Bronchial smooth muscle cell (primary cell): ENCODE measurements around the gene TMC7. TPM values are rescaled to one million over a fixed set of nuclear protein-coding genes. Genes with fewer than 3 reads are reported as not detected.

Experiments used
- total RNA-seq: library from RNA; depleted of rRNA; stranded (reverse); fragments of >200 nt; gene quantifications from 2 replicates; pipeline ENCODE4 v1.2.1, GENCODE V29; 2014

TMC7 gene
- 0.52 and 0.79 TPM in 2 replicates for total RNA-seq

DNA sequence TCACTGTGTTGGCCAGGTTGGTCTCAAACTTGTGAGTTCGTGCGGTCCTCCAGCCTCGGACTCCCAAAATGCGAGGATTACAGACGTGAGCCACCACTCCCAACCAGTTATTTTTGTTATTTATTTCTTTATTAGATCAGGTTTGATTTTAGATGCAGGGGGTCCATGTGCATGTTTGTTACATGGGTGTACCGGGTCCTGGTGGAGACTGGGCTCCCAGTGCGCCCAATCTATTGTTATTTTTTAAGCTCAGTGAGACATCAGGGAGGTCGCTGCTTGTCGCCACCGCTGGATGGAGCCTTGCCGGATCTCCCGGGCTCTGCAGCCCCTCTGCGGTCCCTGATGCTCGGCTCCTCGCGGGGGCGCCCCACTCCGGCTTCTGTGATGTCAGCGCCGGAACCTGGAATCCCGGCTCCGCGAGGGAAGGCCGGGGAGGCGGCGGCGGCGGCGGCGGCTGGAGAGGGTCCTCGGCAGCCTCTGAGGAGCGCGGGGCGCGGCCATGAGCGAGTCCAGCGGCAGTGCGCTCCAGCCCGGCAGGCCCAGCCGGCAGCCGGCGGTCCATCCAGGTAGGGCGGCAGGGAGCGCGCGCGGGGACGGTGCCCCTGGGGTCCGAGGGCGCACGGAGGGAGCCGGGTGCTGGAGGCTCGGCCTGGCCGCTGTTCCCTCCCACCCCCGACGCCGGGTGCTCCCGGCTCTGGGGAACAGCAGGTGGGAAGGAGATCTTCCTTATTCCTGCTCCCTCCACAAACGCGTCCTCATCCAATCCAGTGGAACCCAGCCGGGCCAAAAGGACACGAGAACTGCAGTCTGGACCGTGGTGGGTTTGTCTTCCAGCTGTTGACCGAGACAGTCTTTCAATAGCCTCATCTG lies at the start of gene TMC7:
TMC7 (plus strand) TSS at position 370 of the 870 bp plus-strand sequence; CDS start at position 500, 130 bp downstream.

DNA sequence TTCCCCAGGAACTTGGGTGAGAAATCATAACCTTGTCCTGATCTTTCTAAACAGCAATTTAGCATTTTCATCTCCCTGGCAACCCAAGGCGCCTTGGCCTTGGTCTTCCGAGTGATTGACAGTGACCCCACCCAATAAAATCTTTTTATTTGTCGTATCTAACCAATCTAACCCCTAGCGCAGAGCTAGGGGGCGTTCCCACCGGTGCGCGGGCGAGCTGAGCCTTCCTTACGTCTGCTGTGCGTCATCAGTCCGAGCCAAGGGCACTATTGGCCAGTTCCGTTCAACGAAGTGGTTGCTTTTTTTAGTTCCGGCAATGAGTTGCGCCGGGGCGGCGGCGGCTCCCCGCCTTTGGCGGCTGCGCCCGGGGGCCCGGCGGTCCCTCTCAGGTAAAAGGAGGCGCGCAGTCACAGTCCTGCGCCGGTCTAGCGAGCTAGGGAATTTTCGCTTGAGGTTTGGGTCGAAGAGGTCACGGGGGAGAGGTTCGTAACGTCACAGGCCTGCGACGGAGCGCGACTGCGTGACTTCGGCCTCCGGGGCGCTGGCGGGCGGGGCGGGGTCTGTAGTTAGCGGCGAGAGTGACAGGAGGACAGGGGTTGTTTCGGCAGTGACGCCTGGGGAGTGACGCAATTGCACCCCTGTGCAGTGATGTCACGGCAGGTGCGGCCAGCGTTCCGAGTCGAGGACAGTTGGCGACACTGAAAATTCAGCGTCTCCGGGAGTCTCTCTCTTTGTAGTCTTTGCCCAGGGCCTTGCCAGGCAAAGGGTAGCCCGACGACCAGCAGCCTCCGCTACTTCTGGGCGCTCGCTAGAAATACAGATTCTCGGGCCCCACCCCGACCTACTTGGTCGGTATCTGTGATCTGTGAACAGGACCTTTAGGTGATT lies 83.9 kb downstream of the TMC7 start, which contains the start of gene COQ7:
COQ7 (plus strand) TSS at position 266 of the 888 bp plus-strand sequence; CDS start at position 317, 51 bp downstream.

Other genes with a start within 250 kb of the TMC7 start
- 1,864 and 2,966 TPM in 2 replicates for gene RPS15A, start 193.6 kb upstream of the TMC7 start, total RNA-seq
- 163 and 193 TPM in 2 replicates for gene ARL6IP1, start 182.4 kb upstream of the TMC7 start, total RNA-seq
- gene SMG1, start 57.5 kb upstream of the TMC7 start, total RNA-seq, result 41.1 and 47.4 TPM in 2 replicates
- gene COQ7, start 83.7 kb downstream of the TMC7 start, total RNA-seq, result 16.7 and 29.0 TPM in 2 replicates
- 22.4 and 24.5 TPM in 2 replicates for gene ITPRIPL2, start 130.0 kb downstream of the TMC7 start, total RNA-seq
- 0.09 and 0.47 TPM in 2 replicates for gene SYT17, start 184.3 kb downstream of the TMC7 start, total RNA-seq